HG02623 (cell line): ENCODE results near the gene EHD1.

Experiments
- ATAC-seq: cut with Tn5 transposase; IDR thresholded peaks from one replicate; pipeline ENCODE4 v1.9.1; 2021; ENCODE audit warnings: moderate library complexity; ENCODE audit not compliant: unreplicated experiment

Gene EHD1

GRCh38 chr11:64891880-64892279, 13.5 kb upstream of the EHD1 start:
- ATAC-seq, result no peak

- no peak for ATAC-seq
Observed at GRCh38 chr11:64891215-64891848, 12.9 kb upstream of the EHD1 start.

- ATAC-seq, result no peak
Observed at GRCh38 chr11:64890522-64890939, 12.1 kb upstream of the EHD1 start.

- no peak for ATAC-seq
Observed at GRCh38 chr11:64888729-64889511, 10.5 kb upstream of the EHD1 start.

- no peak for ATAC-seq
Observed at GRCh38 chr11:64888406-64888728, 9.9 kb upstream of the EHD1 start.

GRCh38 chr11:64887757-64888405, 9.5 kb upstream of the EHD1 start:
- ATAC-seq, result no peak

GRCh38 chr11:64887234-64887756, 8.9 kb upstream of the EHD1 start:
- ATAC-seq, result no peak

GRCh38 chr11:64885367-64886286, 7.2 kb upstream of the EHD1 start:
- ATAC-seq, result no peak

- no peak for ATAC-seq
Observed at GRCh38 chr11:64884019-64884418, 5.6 kb upstream of the EHD1 start.

- no peak for ATAC-seq
Observed at GRCh38 chr11:64883575-64883974, 5.2 kb upstream of the EHD1 start.

GRCh38 chr11:64882243-64882642, 3.8 kb upstream of the EHD1 start:
- ATAC-seq, result no peak

- ATAC-seq, result no peak
Observed at GRCh38 chr11:64881476-64881875, 3.1 kb upstream of the EHD1 start.

- ATAC-seq, result no peak
Observed at GRCh38 chr11:64880240-64881001, 2.0 kb upstream of the EHD1 start.

- ATAC-seq, result no peak
Observed at GRCh38 chr11:64879244-64879900, 951 bp upstream of the EHD1 start.

GRCh38 chr11:64878223-64878493, 263 bp downstream of the EHD1 start:
- ATAC-seq, result peak; percentile 11

- no peak for ATAC-seq
Observed at GRCh38 chr11:64877390-64878222, 815 bp downstream of the EHD1 start.

GRCh38 chr11:64876835-64877341, 1.5 kb downstream of the EHD1 start:
- no peak for ATAC-seq

- no peak for ATAC-seq
Observed at GRCh38 chr11:64876229-64876750, 2.1 kb downstream of the EHD1 start.
